ENCODE results near the gene ADAMTS4. TPM values are rescaled to one million over a fixed set of nuclear protein-coding genes. Genes with fewer than 3 reads are reported as not detected.
A peak's percentile ranks its signal among the peaks of the same experiment; 100 is the strongest.

The ADAMTS4 gene
- total RNA-seq, 1 experiment from 2014 or later, result 7.0 TPM

DNA sequence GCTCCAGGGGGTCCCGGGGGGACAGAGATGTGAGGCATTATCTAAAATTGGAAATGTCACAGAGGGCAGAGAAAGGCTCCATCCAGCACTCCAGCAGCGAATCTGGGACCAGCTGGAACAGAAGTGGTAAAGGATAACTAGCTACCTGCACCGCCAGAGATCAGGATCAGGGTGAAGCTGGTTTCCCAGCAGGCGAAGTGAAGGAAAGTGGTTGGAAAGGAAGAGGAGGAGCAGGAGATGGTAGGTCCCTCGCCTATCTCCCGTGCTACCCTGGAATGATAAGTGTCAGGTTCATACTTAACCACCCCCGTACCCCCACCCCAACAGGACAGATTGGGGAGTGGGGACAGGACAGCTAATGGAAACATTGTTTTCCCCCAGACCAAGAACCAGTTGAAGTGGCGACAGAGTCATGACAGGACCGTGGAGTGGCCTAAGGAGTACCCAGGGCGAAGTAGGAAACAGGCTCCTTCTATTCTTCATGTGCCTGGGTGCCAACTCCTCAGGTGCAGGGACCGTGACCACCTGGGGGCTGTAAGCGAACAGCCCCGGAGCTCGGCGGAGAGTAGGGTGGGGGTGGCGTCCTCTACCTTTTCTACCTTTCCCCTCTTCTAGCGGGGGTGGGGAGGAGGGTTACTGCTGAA lies 22.3 kb downstream of the ADAMTS4 start:
- no peaks in the 10 kb centered on the region for H3K9me3 ChIP-seq (ENCODE audit: control insufficient read depth, low read depth, low read length)
- Mint-ChIP-seq H3K9me3 (no peaks in the 10 kb centered on the region), H3K36me3 (ENCODE audit: insufficient read depth in 1 of 3, low read depth in 3 of 3) (peaks cover 16 to 45% (median 42%) of the 10 kb centered on the region in 3 experiments; a peak in 6 of 7 replicates), H3K27me3 (ENCODE audit: low read depth) (peaks cover 3% of the 10 kb centered on the region), H3K4me1 (peaks cover 19 to 21% of the 10 kb centered on the region in 2 experiments), H3K4me3 (peak overlapping the region; percentile 93 to 100), H3K27ac (peak overlapping the region; percentile 99 to 100 (median 100); a peak in 6 of 7 replicates)
- WGBS (ENCODE audit: extremely low coverage, insufficient read length, low lambda C conversion rate), result no CpG with 5 or more reads among the region's 17 CpGs
- H3K79me2 ChIP-seq (ENCODE audit: insufficient read depth, low read length), result no peaks in the 10 kb centered on the region
- no peak overlapping the region for H2BK20ac ChIP-seq (ENCODE audit: low read depth, low read length, poor library complexity, severe bottlenecking)
- H2BK15ac ChIP-seq (ENCODE audit: low read depth, low read length), result no peak overlapping the region
- TF ChIP-seq, protein P1, sequence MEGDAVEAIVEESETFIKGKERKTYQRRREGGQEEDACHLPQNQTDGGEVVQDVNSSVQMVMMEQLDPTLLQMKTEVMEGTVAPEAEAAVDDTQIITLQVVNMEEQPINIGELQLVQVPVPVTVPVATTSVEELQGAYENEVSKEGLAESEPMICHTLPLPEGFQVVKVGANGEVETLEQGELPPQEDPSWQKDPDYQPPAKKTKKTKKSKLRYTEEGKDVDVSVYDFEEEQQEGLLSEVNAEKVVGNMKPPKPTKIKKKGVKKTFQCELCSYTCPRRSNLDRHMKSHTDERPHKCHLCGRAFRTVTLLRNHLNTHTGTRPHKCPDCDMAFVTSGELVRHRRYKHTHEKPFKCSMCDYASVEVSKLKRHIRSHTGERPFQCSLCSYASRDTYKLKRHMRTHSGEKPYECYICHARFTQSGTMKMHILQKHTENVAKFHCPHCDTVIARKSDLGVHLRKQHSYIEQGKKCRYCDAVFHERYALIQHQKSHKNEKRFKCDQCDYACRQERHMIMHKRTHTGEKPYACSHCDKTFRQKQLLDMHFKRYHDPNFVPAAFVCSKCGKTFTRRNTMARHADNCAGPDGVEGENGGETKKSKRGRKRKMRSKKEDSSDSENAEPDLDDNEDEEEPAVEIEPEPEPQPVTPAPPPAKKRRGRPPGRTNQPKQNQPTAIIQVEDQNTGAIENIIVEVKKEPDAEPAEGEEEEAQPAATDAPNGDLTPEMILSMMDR (conservative IDR thresholded peaks at IDR 0.05), result no peak
- no peak overlapping the region for H2BK120ac ChIP-seq (ENCODE audit: low read depth, low read length, poor library complexity, severe bottlenecking)
- no peaks in the 10 kb centered on the region for H3K79me1 ChIP-seq (ENCODE audit: insufficient read depth, low read depth, low read length, poor library complexity, severe bottlenecking)
- no peak overlapping the region for H3T11ph ChIP-seq (ENCODE audit: low read length)
- H3K4me1 ChIP-seq (ENCODE audit: insufficient read depth, low read length), result no peaks in the 10 kb centered on the region; the same call in 1 of the 2 replicates
- H3K27ac ChIP-seq (ENCODE audit: insufficient read length, low read depth, low read length), result no peak overlapping the region
- H2AFZ ChIP-seq (ENCODE audit: low read length), result no peak overlapping the region
- H4K91ac ChIP-seq (ENCODE audit: insufficient read length, low read depth, low read length), result no peak overlapping the region
- peak overlapping the region; percentile 20 for H3K9ac ChIP-seq (ENCODE audit: extremely low read depth, insufficient read length, low read length)
- H4K8ac ChIP-seq (replicated peaks; ENCODE audit: insufficient read length, low read depth, low read length), result no peak overlapping the region
- H3K56ac ChIP-seq (ENCODE audit: insufficient read length, low read depth, low read length), result no peak overlapping the region
- H4K20me1 ChIP-seq (ENCODE audit: control insufficient read depth, insufficient read depth, insufficient read length), result no peaks in the 10 kb centered on the region
- no peak overlapping the region for H4K5ac ChIP-seq (ENCODE audit: insufficient read length, low read depth, low read length)
- DNase-seq, result no peak
- peak overlapping the region; percentile 76 for H3K4me2 ChIP-seq (ENCODE audit: insufficient read depth, insufficient read length, low read length)
- H2AK5ac ChIP-seq (ENCODE audit: insufficient read length, low read length), result no peak overlapping the region
- no peak overlapping the region for H2BK12ac ChIP-seq (ENCODE audit: insufficient read length, low read depth, low read length)
- H3K14ac ChIP-seq (ENCODE audit: insufficient read depth, low read length), result no peak overlapping the region
- no peaks in the 10 kb centered on the region for H3K27me3 ChIP-seq (ENCODE audit: insufficient read depth, low read length)
- H3K4ac ChIP-seq (ENCODE audit: low read depth, low read length), result no peak overlapping the region
- no peak overlapping the region for H3K18ac ChIP-seq (ENCODE audit: insufficient read length, low read depth, low read length)
- no peak overlapping the region for H3K23ac ChIP-seq (ENCODE audit: insufficient read length, low read depth, low read length)
- no peak overlapping the region for H2BK5ac ChIP-seq (ENCODE audit: insufficient read length, low read length)
- H3K23me2 ChIP-seq (ENCODE audit: insufficient read length, low read depth, low read length, poor library complexity, severe bottlenecking), result peaks cover 6% of the 10 kb centered on the region
